Measurements from ENCODE around the gene NFATC1. TPM values are rescaled to one million over a fixed set of nuclear protein-coding genes. Genes with fewer than 3 reads are reported as not detected.
"Not testable (repeated sequence)": the region's sequence is repeated elsewhere in the genome, so short reads cannot be mapped to it uniquely, and the experiment has no call there.

NFATC1 gene
- total RNA-seq, 1 donor from 2014 or later: 5.6 TPM

GRCh38 chr18:79375441-79376154, 20.1 kb upstream of the NFATC1 start:
- Mint-ChIP-seq H3K27me3 (peaks cover 4% of the 10 kb centered on the region), H3K4me3 (ENCODE audit: low read depth) (no peak overlapping the region), H3K9me3 (ENCODE audit: low read depth) (no peaks in the 10 kb centered on the region), H3K27ac (no peak overlapping the region), H3K36me3 (ENCODE audit: insufficient read depth) (peaks cover 11% of the 10 kb centered on the region), H3K4me1 (ENCODE audit: low read depth) (peaks cover 5% of the 10 kb centered on the region)
- TF ChIP-seq, protein P1, sequence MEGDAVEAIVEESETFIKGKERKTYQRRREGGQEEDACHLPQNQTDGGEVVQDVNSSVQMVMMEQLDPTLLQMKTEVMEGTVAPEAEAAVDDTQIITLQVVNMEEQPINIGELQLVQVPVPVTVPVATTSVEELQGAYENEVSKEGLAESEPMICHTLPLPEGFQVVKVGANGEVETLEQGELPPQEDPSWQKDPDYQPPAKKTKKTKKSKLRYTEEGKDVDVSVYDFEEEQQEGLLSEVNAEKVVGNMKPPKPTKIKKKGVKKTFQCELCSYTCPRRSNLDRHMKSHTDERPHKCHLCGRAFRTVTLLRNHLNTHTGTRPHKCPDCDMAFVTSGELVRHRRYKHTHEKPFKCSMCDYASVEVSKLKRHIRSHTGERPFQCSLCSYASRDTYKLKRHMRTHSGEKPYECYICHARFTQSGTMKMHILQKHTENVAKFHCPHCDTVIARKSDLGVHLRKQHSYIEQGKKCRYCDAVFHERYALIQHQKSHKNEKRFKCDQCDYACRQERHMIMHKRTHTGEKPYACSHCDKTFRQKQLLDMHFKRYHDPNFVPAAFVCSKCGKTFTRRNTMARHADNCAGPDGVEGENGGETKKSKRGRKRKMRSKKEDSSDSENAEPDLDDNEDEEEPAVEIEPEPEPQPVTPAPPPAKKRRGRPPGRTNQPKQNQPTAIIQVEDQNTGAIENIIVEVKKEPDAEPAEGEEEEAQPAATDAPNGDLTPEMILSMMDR (IDR thresholded peaks at IDR 0.05; ENCODE audit: unreplicated experiment): no peak
- DNase-seq (ENCODE audit: low spot score, unreplicated experiment): no peak

GRCh38 chr18:79376661-79377060, 19.1 kb upstream of the NFATC1 start:
- not testable (repeated sequence) for H3K27ac Mint-ChIP-seq; H3K4me1 Mint-ChIP-seq (ENCODE audit: low read depth); DNase-seq (ENCODE audit: low spot score, unreplicated experiment); H3K27me3 Mint-ChIP-seq; H3K4me3 Mint-ChIP-seq (ENCODE audit: low read depth); H3K36me3 Mint-ChIP-seq (ENCODE audit: insufficient read depth); H3K9me3 Mint-ChIP-seq (ENCODE audit: low read depth)

DNA sequence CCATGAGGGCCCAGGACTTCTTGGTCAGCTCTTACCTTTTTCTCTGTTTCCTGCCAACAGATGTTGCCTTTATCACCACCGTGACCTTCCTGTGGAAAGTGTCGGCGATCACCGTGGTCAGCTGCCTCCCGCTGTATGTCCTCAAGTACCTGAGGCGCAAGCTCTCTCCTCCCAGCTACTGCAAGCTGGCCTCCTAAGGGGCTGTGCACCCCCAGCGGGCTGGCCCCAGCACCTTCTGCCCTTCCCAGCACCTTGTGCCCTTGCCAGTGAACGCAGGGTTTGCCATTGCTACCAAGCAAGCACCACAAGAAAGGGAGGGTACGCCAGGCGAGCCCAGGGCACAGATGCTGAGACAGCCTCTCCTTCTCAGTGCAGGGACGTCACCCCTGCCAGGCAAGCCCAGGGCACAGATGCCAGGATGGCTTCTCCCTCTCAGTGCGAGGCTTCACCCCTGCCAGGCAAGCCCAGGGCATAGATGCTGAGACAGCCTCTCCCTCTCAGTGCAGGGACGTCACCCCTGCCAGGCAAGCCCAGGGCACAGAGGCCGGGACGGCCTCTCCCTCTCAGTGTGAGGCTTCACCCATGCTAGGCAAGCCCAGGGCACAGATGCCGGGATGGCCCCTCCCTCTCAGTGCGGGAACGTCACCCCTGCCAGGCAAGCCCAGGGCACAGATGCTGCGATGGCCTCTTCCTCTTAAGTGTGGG, 18.4 kb upstream of the NFATC1 start:
- Mint-ChIP-seq H3K36me3 (ENCODE audit: insufficient read depth) (peaks cover 7% of the 10 kb centered on the region), H3K27ac (no peak overlapping the region), H3K9me3 (ENCODE audit: low read depth) (no peaks in the 10 kb centered on the region), H3K27me3 (peaks cover 4% of the 10 kb centered on the region), H3K4me1 (ENCODE audit: low read depth) (peaks cover 5% of the 10 kb centered on the region), H3K4me3 (ENCODE audit: low read depth) (no peak overlapping the region)
- DNase-seq (ENCODE audit: low spot score, unreplicated experiment): no peak
- TF ChIP-seq, protein P1 (IDR thresholded peaks at IDR 0.05; ENCODE audit: unreplicated experiment): no peak

DNA sequence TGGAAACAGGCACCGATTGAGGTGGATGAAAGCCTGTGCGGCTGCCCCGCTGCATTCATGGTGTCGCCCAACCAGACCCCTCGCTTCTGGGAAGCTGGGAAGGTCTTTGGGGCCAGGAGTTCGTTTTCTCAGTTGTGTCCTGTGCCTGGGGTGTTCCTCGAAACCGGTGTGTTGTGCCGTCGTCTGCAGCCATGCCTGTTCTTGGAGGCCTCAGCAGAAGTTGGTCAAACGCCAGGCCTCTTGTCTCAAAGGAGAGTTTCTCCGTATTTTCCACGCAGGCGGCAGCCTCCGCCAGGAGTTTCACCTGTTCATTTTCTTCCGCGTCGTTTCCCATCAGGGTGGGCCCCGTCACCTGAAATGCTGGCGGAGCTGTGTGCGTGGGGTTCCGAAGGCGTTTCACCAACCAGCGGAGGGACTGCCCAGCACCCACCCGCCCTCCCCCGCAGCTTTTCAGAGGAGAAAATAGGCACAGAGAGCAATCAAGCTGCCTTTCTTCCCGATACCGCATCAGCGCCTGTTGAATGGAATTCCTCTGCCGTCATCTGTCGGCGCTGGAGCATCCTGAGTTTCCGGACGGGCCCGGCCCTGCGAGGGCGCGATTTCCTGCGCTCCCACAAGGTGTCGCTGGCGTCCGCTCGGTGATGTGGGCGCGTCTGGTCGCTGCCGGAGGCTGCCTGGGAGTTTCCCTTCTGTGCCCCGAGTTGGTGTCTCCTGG, 17.0 kb upstream of the NFATC1 start:
- H3K4me1 Mint-ChIP-seq (ENCODE audit: low read depth): no peaks in the 10 kb centered on the region
- TF ChIP-seq, protein P1 (IDR thresholded peaks at IDR 0.05; ENCODE audit: unreplicated experiment): peak; percentile 94
- peaks cover 7% of the 10 kb centered on the region for H3K36me3 Mint-ChIP-seq (ENCODE audit: insufficient read depth)
- H3K27me3 Mint-ChIP-seq: peaks cover 4% of the 10 kb centered on the region
- peak; percentile 81 for DNase-seq (ENCODE audit: low spot score, unreplicated experiment)
- H3K9me3 Mint-ChIP-seq (ENCODE audit: low read depth): no peaks in the 10 kb centered on the region
- peak overlapping the region; percentile 23 for H3K27ac Mint-ChIP-seq
- no peak overlapping the region for H3K4me3 Mint-ChIP-seq (ENCODE audit: low read depth)

DNA sequence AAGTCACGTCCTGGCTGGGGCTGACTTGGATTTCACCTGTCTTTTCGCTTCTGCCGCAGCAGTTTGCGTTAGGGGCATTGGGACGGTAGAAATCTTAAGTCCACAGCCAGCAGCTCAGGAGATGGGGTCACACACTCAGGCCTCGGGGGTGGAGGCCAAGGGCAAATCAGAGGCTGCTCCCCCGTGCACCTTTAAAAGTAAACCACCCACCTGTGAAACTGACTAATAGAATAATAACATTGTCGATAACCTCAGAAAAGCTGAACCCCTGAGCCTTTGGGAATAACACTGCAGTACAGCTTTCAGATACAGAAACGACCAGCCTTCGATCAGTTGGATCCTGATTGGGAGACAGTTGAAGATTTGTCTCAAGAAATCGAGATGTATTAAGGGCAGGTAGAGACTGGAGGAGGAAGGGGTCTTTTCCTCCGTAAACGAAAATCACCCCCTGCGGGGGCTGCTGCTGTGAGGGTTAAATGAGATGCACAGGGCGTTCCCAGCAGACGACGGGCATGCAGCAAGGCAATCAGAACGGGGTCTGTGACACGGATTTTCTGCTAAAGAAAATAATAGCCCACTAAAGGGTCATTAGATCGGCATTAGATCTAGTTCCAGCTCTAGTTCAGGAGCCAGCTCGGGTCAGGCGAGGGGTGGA, 16.4 kb upstream of the NFATC1 start:
- H3K4me1 Mint-ChIP-seq (ENCODE audit: low read depth): no peaks in the 10 kb centered on the region
- no peak overlapping the region for H3K4me3 Mint-ChIP-seq (ENCODE audit: low read depth)
- no peak overlapping the region for H3K27ac Mint-ChIP-seq
- H3K36me3 Mint-ChIP-seq (ENCODE audit: insufficient read depth): peaks cover 5% of the 10 kb centered on the region
- DNase-seq (ENCODE audit: low spot score, unreplicated experiment): no peak
- no peaks in the 10 kb centered on the region for H3K9me3 Mint-ChIP-seq (ENCODE audit: low read depth)
- peaks cover 8% of the 10 kb centered on the region for H3K27me3 Mint-ChIP-seq
- TF ChIP-seq, protein P1 (IDR thresholded peaks at IDR 0.05; ENCODE audit: unreplicated experiment): no peak

All from progenitor cell of endocrine pancreas (in vitro differentiated cells).